ENCODE measurements around the gene SIAE. TPM values are rescaled to one million over a fixed set of nuclear protein-coding genes. Genes with fewer than 3 reads are reported as not detected.

SIAE gene
- total and polyA plus RNA-seq, 3 experiments from 2014 or later = 0.85 to 5.2 (median 4.0) TPM

- CTCF ChIA-PET = interaction anchor here (0.8 to 0.9 kb wide), 2 partner anchors 11 to 108 kb away, joined by 3 read pairs; no protein-coding TSS in a partner anchor
- DNase-seq = no peak
- Histone ChIP-seq H3K4me3 (ENCODE audit: low read length) (no peak overlapping the region), H3K27ac (ENCODE audit: low read depth, low read length) (no peak overlapping the region), H3K36me3 (ENCODE audit: insufficient read depth, low read length) (no peaks in the 10 kb centered on the region), H3K4me1 (ENCODE audit: insufficient read depth, low read length) (no peaks in the 10 kb centered on the region), H3K9me3 (ENCODE audit: low read length) (no peaks in the 10 kb centered on the region), H3K27me3 (ENCODE audit: insufficient read depth, low read length, poor library complexity, severe bottlenecking) (no peaks in the 10 kb centered on the region)
- H3K27ac Mint-ChIP-seq = peak overlapping the region in 2 of 8 donors; percentile 39 to 42
- peaks cover 0 to 43% (median 13%) of the 10 kb centered on the region in 3 donors for H3K36me3 Mint-ChIP-seq
- no peaks in the 10 kb centered on the region for H3K9me3 Mint-ChIP-seq
- POLR2A ChIA-PET = no interaction called here
- no peak overlapping the region for H3K4me3 Mint-ChIP-seq
- no peaks in the 10 kb centered on the region for H3K4me1 Mint-ChIP-seq
- H3K27me3 Mint-ChIP-seq = peaks cover 0 to 2% of the 10 kb centered on the region in 2 donors
These were observed 35.0 kb downstream of the SIAE start for GRCh38 chr11:124638500-124638899.

DNA sequence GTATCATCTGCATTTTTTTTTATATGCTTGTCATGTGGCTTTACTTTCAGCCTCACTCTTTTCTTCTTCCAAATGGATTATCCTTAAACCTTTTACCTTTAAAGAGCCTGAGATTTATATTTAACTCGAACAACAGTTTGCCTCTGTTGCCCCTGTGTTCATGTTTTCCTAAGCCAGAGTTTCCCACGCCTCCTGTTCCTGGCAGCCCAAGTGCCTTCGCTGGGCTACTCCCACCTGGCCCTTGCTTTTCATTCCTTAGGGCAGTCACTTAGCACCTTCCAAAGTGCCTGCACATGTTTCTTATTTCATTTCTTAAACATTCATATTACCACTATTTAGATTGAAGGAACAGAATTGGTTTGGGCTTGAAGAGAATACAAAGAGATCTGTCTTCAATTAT is 37.6 kb downstream of the SIAE start:
- Histone ChIP-seq H3K27me3 (ENCODE audit: insufficient read depth, low read length, poor library complexity, severe bottlenecking) (no peaks in the 10 kb centered on the region), H3K9me3 (ENCODE audit: low read length) (no peaks in the 10 kb centered on the region), H3K4me1 (ENCODE audit: insufficient read depth, low read length) (no peaks in the 10 kb centered on the region), H3K4me3 (ENCODE audit: low read length) (no peak overlapping the region), H3K27ac (ENCODE audit: low read depth, low read length) (no peak overlapping the region), H3K36me3 (ENCODE audit: insufficient read depth, low read length) (peaks cover 26% of the 10 kb centered on the region)
- H3K27ac Mint-ChIP-seq = peak overlapping the region in 2 of 8 donors; percentile 1 to 25
- H3K4me1 Mint-ChIP-seq = no peaks in the 10 kb centered on the region
- H3K9me3 Mint-ChIP-seq = no peaks in the 10 kb centered on the region
- H3K27me3 Mint-ChIP-seq = peaks cover 0 to 2% of the 10 kb centered on the region in 2 donors
- CTCF ChIA-PET = no interaction called here
- H3K4me3 Mint-ChIP-seq = no peak overlapping the region
- no peak for DNase-seq
- peaks cover 0 to 68% (median 13%) of the 10 kb centered on the region in 3 donors for H3K36me3 Mint-ChIP-seq
- POLR2A ChIA-PET = no interaction called here

DNA sequence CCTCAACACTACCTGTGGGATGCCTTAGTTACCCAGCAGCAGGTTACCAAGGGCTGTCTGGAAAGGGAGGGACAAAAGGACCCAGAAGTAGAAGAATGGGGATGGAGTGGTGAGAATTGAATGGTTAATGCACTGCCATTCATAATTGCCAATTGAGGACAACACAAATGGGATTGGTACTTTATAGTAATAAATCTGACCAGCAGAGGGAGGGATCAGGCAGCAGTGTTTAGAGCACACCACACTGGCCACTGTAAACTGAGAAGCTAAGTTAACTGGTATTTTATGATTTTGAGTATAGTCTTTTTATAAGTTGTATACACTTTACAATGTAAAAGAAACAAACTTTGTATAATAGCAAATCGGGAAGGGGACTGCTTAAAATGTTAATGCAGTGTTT is 40.2 kb downstream of the SIAE start:
- no peaks in the 10 kb centered on the region for H3K4me1 ChIP-seq (ENCODE audit: insufficient read depth, low read length)
- Mint-ChIP-seq H3K27me3 (peaks cover 0 to 2% of the 10 kb centered on the region in 2 donors), H3K9me3 (no peaks in the 10 kb centered on the region), H3K36me3 (peaks cover 3 to 84% (median 23%) of the 10 kb centered on the region in 3 donors), H3K4me1 (peaks cover 4 to 6% (median 4%) of the 10 kb centered on the region in 3 donors), H3K27ac (peak overlapping the region in 3 of 8 donors; percentile 12 to 46 (median 31)), H3K4me3 (no peak overlapping the region)
- DNase-seq = no peak
- CTCF ChIA-PET = no interaction called here
- H3K4me3 ChIP-seq (ENCODE audit: low read length) = no peak overlapping the region
- no peak overlapping the region for H3K27ac ChIP-seq (ENCODE audit: low read depth, low read length)
- no peaks in the 10 kb centered on the region for H3K9me3 ChIP-seq (ENCODE audit: low read length)
- no peaks in the 10 kb centered on the region for H3K27me3 ChIP-seq (ENCODE audit: insufficient read depth, low read length, poor library complexity, severe bottlenecking)
- H3K36me3 ChIP-seq (ENCODE audit: insufficient read depth, low read length) = peaks cover 44% of the 10 kb centered on the region
- POLR2A ChIA-PET = no interaction called here

DNA sequence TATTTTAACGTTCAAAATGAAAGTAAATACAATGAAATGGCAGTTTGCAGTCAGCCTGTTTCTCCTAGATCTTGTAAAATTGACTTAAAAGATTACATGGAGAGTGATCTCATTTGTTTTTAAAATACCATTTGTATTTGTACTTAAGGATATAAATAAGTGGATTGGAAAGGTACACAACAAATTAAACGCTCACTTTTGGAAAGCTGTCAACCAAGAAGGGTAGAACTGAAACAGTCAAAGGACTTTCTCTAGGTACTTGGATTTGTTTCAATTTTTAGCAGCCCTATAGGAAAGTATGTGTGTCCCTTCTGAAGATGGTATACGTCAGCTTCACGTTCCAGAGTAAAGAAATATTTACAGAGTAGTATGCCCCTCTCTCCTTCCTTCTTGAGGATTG is 43.6 kb downstream of the SIAE start:
- Mint-ChIP-seq H3K27me3 (no peaks in the 10 kb centered on the region), H3K9me3 (no peaks in the 10 kb centered on the region), H3K27ac (no peak overlapping the region), H3K4me3 (no peak overlapping the region), H3K4me1 (peaks cover 18 to 30% (median 26%) of the 10 kb centered on the region in 3 donors), H3K36me3 (peaks cover 8 to 81% (median 16%) of the 10 kb centered on the region in 3 donors)
- DNase-seq = no peak
- ChIA-PET CTCF (interaction anchor here (1.6 kb wide), 1 partner anchor 41 kb away, joined by 3 read pairs; no protein-coding TSS in a partner anchor), POLR2A (interaction anchor here (0.5 kb wide), 1 partner anchor 1568 kb away, joined by 3 read pairs; the partner anchor contains the start of gene HSPA8)
- peaks cover 71% of the 10 kb centered on the region for H3K36me3 ChIP-seq (ENCODE audit: insufficient read depth, low read length)
- H3K4me3 ChIP-seq (ENCODE audit: low read length) = no peak overlapping the region
- H3K9me3 ChIP-seq (ENCODE audit: low read length) = no peaks in the 10 kb centered on the region
- H3K27ac ChIP-seq (ENCODE audit: low read depth, low read length) = no peak overlapping the region
- H3K27me3 ChIP-seq (ENCODE audit: insufficient read depth, low read length, poor library complexity, severe bottlenecking) = no peaks in the 10 kb centered on the region
- H3K4me1 ChIP-seq (ENCODE audit: insufficient read depth, low read length) = peaks cover 12% of the 10 kb centered on the region

DNA sequence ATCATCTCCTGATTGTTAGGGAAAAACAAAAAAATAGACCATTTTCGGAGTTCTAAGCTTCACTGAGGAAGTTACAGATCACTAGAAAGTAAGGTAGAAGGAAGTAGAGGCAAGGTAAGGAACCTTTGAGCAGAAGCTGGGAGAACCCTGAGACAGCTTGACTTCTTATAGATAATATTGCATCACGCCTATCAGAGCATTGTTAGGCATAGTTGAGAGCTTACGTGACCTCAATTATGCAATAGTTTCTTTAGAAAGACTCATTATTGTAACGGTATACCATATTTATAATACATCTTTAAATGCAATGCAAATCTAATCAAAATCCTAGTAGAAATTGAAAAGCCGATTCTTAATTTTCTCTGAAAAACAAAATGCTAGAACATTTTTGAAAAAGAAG is 46.0 kb downstream of the SIAE start:
- H3K36me3 Mint-ChIP-seq = peaks cover 8 to 78% (median 18%) of the 10 kb centered on the region in 3 donors
- Histone ChIP-seq H3K9me3 (ENCODE audit: low read length) (no peaks in the 10 kb centered on the region), H3K4me1 (ENCODE audit: insufficient read depth, low read length) (peaks cover 26% of the 10 kb centered on the region), H3K4me3 (ENCODE audit: low read length) (no peak overlapping the region), H3K36me3 (ENCODE audit: insufficient read depth, low read length) (peaks cover 61% of the 10 kb centered on the region), H3K27me3 (ENCODE audit: insufficient read depth, low read length, poor library complexity, severe bottlenecking) (no peaks in the 10 kb centered on the region), H3K27ac (ENCODE audit: low read depth, low read length) (no peak overlapping the region)
- H3K9me3 Mint-ChIP-seq = no peaks in the 10 kb centered on the region
- ChIA-PET CTCF (interaction anchor here (0.8 kb wide), 1 partner anchor 11 kb away, joined by 3 read pairs; no protein-coding TSS in a partner anchor), POLR2A (no interaction called here)
- DNase-seq = no peak
- peak overlapping the region in 1 of 7 donors; percentile 14 for H3K4me3 Mint-ChIP-seq
- peaks cover 38 to 50% (median 46%) of the 10 kb centered on the region in 3 donors for H3K4me1 Mint-ChIP-seq
- peak overlapping the region in 3 of 8 donors; percentile 14 to 55 (median 18) for H3K27ac Mint-ChIP-seq
- no peaks in the 10 kb centered on the region for H3K27me3 Mint-ChIP-seq

DNA sequence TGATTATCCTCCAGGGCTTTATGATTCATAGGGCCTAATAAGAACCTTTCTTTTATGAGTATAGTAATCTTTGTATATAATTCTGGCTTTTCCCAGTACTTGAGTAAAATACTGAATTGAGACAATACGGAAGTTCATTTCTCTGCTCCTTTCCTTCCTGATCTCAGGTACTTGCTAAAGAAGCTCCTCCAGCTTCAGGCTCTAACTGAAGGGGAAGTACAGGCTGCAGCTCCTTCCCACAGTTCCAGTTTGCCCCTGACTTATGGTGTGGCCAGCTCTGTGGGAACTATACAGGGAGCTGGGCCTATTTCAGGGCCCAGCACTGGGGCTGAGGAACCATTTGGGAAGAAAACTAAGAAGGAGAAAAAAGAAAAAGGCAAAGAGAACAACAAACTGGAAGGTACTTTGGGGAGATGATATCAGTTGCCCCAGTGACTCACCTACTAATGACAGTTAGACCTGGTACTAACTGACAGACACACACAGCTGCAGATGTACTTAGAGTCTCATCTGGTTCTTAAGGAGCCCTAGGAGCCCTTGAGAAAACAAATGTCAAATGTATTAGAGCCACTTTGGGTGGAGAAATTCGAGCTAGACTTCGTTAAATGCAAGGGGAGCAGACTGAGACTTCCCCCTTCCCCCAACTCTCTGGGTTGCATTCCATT is 47.9 kb downstream of the SIAE start:
- Mint-ChIP-seq H3K4me3 (peak overlapping the region in 2 of 7 donors; percentile 46 to 54), H3K27me3 (no peaks in the 10 kb centered on the region), H3K27ac (peak overlapping the region in 5 of 8 donors; percentile 18 to 87 (median 68)), H3K4me1 (peaks cover 46 to 59% (median 55%) of the 10 kb centered on the region in 3 donors), H3K36me3 (peaks cover 8 to 60% (median 17%) of the 10 kb centered on the region in 3 donors), H3K9me3 (no peaks in the 10 kb centered on the region)
- DNase-seq = no peak
- Histone ChIP-seq H3K36me3 (ENCODE audit: insufficient read depth, low read length) (peaks cover 42% of the 10 kb centered on the region), H3K27me3 (ENCODE audit: insufficient read depth, low read length, poor library complexity, severe bottlenecking) (no peaks in the 10 kb centered on the region), H3K4me3 (ENCODE audit: low read length) (no peak overlapping the region), H3K4me1 (ENCODE audit: insufficient read depth, low read length) (peaks cover 34% of the 10 kb centered on the region), H3K9me3 (ENCODE audit: low read length) (no peaks in the 10 kb centered on the region), H3K27ac (ENCODE audit: low read depth, low read length) (no peak overlapping the region)
- ChIA-PET POLR2A (no interaction called here), CTCF (interaction anchor here (1.4 to 2.1 kb wide), 2 partner anchors 138 to 251 kb away, joined by 3 to 6 read pairs; no protein-coding TSS in a partner anchor)

- peaks cover 8 to 52% (median 12%) of the 10 kb centered on the region in 3 donors for H3K36me3 Mint-ChIP-seq
- H3K9me3 Mint-ChIP-seq = no peaks in the 10 kb centered on the region
- H3K4me3 Mint-ChIP-seq = peak overlapping the region; percentile 92 to 99 (median 99)
- Histone ChIP-seq H3K36me3 (ENCODE audit: insufficient read depth, low read length) (peaks cover 32% of the 10 kb centered on the region), H3K4me3 (ENCODE audit: low read length) (peak overlapping the region; percentile 71), H3K27me3 (ENCODE audit: insufficient read depth, low read length, poor library complexity, severe bottlenecking) (no peaks in the 10 kb centered on the region), H3K27ac (ENCODE audit: low read depth, low read length) (peak overlapping the region; percentile 90), H3K4me1 (ENCODE audit: insufficient read depth, low read length) (peaks cover 34% of the 10 kb centered on the region), H3K9me3 (ENCODE audit: low read length) (no peaks in the 10 kb centered on the region)
- H3K4me1 Mint-ChIP-seq = peaks cover 46 to 59% (median 55%) of the 10 kb centered on the region in 3 donors
- peak overlapping the region; percentile 94 to 100 (median 99) for H3K27ac Mint-ChIP-seq
- peaks cover 2 to 11% of the 10 kb centered on the region in 2 donors for H3K27me3 Mint-ChIP-seq
- no peak for DNase-seq
- ChIA-PET POLR2A (interaction anchor here (0.6 to 1.9 kb wide), 4 partner anchors 176 to 1984 kb away, joined by 3 to 6 read pairs (median 4); partner anchors contain the start of genes MSANTD2 and TMEM218), CTCF (interaction anchor here (1.1 to 1.4 kb wide), 2 partner anchors 20 to 122 kb away, joined by 3 to 4 read pairs; no protein-coding TSS in a partner anchor)
These were observed 49.5 kb downstream of the SIAE start for GRCh38 chr11:124623861-124624525.
